PC-3 (cell line): ENCODE measurements around the gene BAG3. TPM values are rescaled to one million over a fixed set of nuclear protein-coding genes. Genes with fewer than 3 reads are reported as not detected.
"Not testable (repeated sequence)": the region's sequence is repeated elsewhere in the genome, so short reads cannot be mapped to it uniquely, and the experiment has no call there.

ENCODE experiments used
- ATAC-seq: fragments of 200-7000 bp; cut with Tn5 transposase; 2 replicates; pipeline ENCODE4 v1.9.1; 2020; ENCODE audit warnings: mild to moderate bottlenecking, moderate library complexity
- BruUV-seq: library from RNA; stranded (reverse); fragments of 400-500 nt; replicated peaks from 2 replicates; lab custom pipeline; 2021; lab: Mats Ljungman, UMichigan
- CTCF ChIA-PET: fragments of 300-600 bp; sonication (Branson Sonifier 250); formaldehyde crosslinking; loops from one replicate; lab custom pipeline; 2022; ENCODE audit warnings: antibody characterized with exemption; lab: Charles Lee
- POLR2A ChIA-PET: fragments of 300-600 bp; sonication (Branson Sonifier 250); formaldehyde crosslinking; loops from one replicate; lab custom pipeline; 2022; ENCODE audit warnings: antibody characterized with exemption; ENCODE audit not compliant: unreplicated experiment; lab: Charles Lee
- DNase-seq: peaks from one replicate; pipeline ENCODE4 v3.0.0-alpha.2; 2015
- H2AFZ ChIP-seq: fragments of 300-600 bp; sonication (generic); 2 replicates; pipeline ENCODE4 v1.6.0; 2016; ENCODE audit warnings: antibody characterized with exemption, low read length
- H3F3A ChIP-seq: fragments of 300-600 bp; sonication (generic); one replicate; pipeline ENCODE4 v1.6.0; 2017; ENCODE audit warnings: antibody characterized with exemption, low read length, control low read depth, mild to moderate bottlenecking; ENCODE audit not compliant: unreplicated experiment
- H3K27ac ChIP-seq: fragments of 300-600 bp; sonication (generic); 2 replicates; pipeline ENCODE4 v1.5.1; 2016; ENCODE audit warnings: mild to moderate bottlenecking, low read length
- H3K27me3 ChIP-seq: fragments of 300-600 bp; sonication (generic); 2 replicates; pipeline ENCODE4 v1.6.1; 2016; ENCODE audit warnings: low read length, mixed read lengths
- H3K36me3 ChIP-seq: fragments of 300-600 bp; sonication (generic); 2 replicates; pipeline ENCODE4 v1.6.1; 2016; ENCODE audit warnings: low read depth, mixed run types, low read length, mixed read lengths
- H3K4me1 ChIP-seq: fragments of 300-600 bp; sonication (generic); 2 replicates; pipeline ENCODE4 v1.5.1; 2016; ENCODE audit warnings: low read length; ENCODE audit not compliant: insufficient read depth
- H3K4me2 ChIP-seq: fragments of 300-600 bp; sonication (generic); 2 replicates; pipeline ENCODE4 v1.6.0; 2016; ENCODE audit warnings: low read length
- H3K4me3 ChIP-seq: fragments of 300-600 bp; sonication (generic); 2 replicates; pipeline ENCODE4 v1.5.1; 2016; ENCODE audit warnings: mild to moderate bottlenecking, low read length, mixed read lengths
- H3K79me2 ChIP-seq: fragments of 300-600 bp; sonication (generic); 2 replicates; pipeline ENCODE4 v1.6.1; 2017; ENCODE audit warnings: low read length, mixed read lengths
- H3K9ac ChIP-seq: fragments of 300-600 bp; sonication (generic); 2 replicates; pipeline ENCODE4 v1.6.0; 2016; ENCODE audit warnings: mild to moderate bottlenecking, low read length
- H3K9me2 ChIP-seq: fragments of 300-600 bp; sonication (generic); replicated peaks from 2 replicates; pipeline ENCODE4 v1.6.1; 2016; ENCODE audit warnings: mixed run types, low read length, mixed read lengths
- H3K9me3 ChIP-seq: fragments of 300-600 bp; sonication (generic); 2 replicates; pipeline ENCODE4 v1.6.1; 2016; ENCODE audit warnings: low read length, mixed read lengths
- H4K20me1 ChIP-seq: fragments of 300-600 bp; sonication (generic); 2 replicates; pipeline ENCODE4 v1.6.1; 2016; ENCODE audit warnings: low read length, mixed read lengths
- CTCF ChIP-seq: fragments of 300-600 bp; sonication (generic); conservative IDR thresholded peaks from 2 replicates; pipeline ENCODE4 v1.5.1; 2017; ENCODE audit warnings: antibody characterized with exemption, low read depth, mild to moderate bottlenecking, low read length
- EZH2 ChIP-seq: fragments of 300-600 bp; sonication (generic); IDR thresholded peaks from one replicate; pipeline ENCODE4 v1.6.1; 2017; ENCODE audit warnings: antibody characterized with exemption, mild to moderate bottlenecking, low read length; ENCODE audit not compliant: unreplicated experiment
- EZH2phosphoT487 ChIP-seq: fragments of 300-600 bp; sonication (generic); IDR thresholded peaks from 2 replicates; pipeline ENCODE4 v1.6.1; 2018; ENCODE audit warnings: mild to moderate bottlenecking, antibody characterized with exemption, low read length, borderline replicate concordance
- intact Hi-C: fragments of 100-400 bp; cut with micrococcal nuclease; formaldehyde crosslinking; loops from 2 replicates; pipeline ENCODE4 v1.9.0; 2023
- total RNA-seq: library from RNA; depleted of rRNA; stranded (reverse); fragments of >200 nt; gene quantifications from 2 replicates; pipeline ENCODE4 v1.2.3, GENCODE V29; 2014

The BAG3 gene
- total RNA-seq, 1 experiment from 2014 or later, result 47.1 TPM

GRCh38 chr10:119662076-119662605 is 11.0 kb downstream of the BAG3 start:
- ATAC-seq, H3F3A ChIP-seq, H3K9ac ChIP-seq, H3K4me3 ChIP-seq, BruUV-seq, H2AFZ ChIP-seq, POLR2A ChIA-PET, H3K9me3 ChIP-seq, H3K4me2 ChIP-seq, H3K27me3 ChIP-seq, H3K27ac ChIP-seq, CTCF ChIA-PET, H3K9me2 ChIP-seq, intact Hi-C loops, DNase-seq: not testable (repeated sequence)
- Histone ChIP-seq H3K4me1 (peaks cover 46% of the 10 kb centered on the region), H3K79me2 (peaks cover 95% of the 10 kb centered on the region), H3K36me3 (peaks cover 25% of the 10 kb centered on the region; the same call in 1 of the 2 replicates), H4K20me1 (peaks cover 30% of the 10 kb centered on the region)

GRCh38 chr10:119663866-119664698 is 12.9 kb downstream of the BAG3 start:
- Histone ChIP-seq H3K9ac (no peak overlapping the region), H3K27me3 (no peaks in the 10 kb centered on the region), H3K9me2 (no peaks in the 10 kb centered on the region), H3K4me1 (peaks cover 46% of the 10 kb centered on the region), H3K4me3 (no peak overlapping the region), H3K4me2 (no peak overlapping the region), H3F3A (no peaks in the 10 kb centered on the region), H3K79me2 (peaks cover 93% of the 10 kb centered on the region), H3K36me3 (peaks cover 19% of the 10 kb centered on the region; the same call in 1 of the 2 replicates), H2AFZ (no peak overlapping the region), H3K27ac (no peak overlapping the region), H4K20me1 (peaks cover 18% of the 10 kb centered on the region), H3K9me3 (no peaks in the 10 kb centered on the region)
- ChIA-PET POLR2A (no interaction called here), CTCF (no interaction called here)
- no peak for ATAC-seq
- intact Hi-C loops, result no loop called here
- TF ChIP-seq EZH2, result no peak
- no peak for TF ChIP-seq CTCF
- TF ChIP-seq EZH2phosphoT487, result no peak
- BruUV-seq, result no TSS peak
- no peak for DNase-seq

GRCh38 chr10:119665901-119666708 is 14.9 kb downstream of the BAG3 start:
- POLR2A ChIA-PET, result no interaction called here

More at GRCh38 chr10:119665901-119666708, 14.9 kb downstream of the BAG3 start:
- no peak overlapping the region for H3K9ac ChIP-seq
- H3K4me1 ChIP-seq, result peaks cover 61% of the 10 kb centered on the region
- no peak overlapping the region for H2AFZ ChIP-seq
- no peak for TF ChIP-seq CTCF
- TF ChIP-seq EZH2phosphoT487, result no peak
- no peak for TF ChIP-seq EZH2
- H3K36me3 ChIP-seq, result peaks cover 20% of the 10 kb centered on the region
- H3K4me2 ChIP-seq, result peak overlapping the region; percentile 14; the same call in 1 of the 2 replicates
- BruUV-seq, result no TSS peak
- no peak for ATAC-seq
- CTCF ChIA-PET, result no interaction called here
- peaks cover 93% of the 10 kb centered on the region for H3K79me2 ChIP-seq
- no peaks in the 10 kb centered on the region for H3K9me3 ChIP-seq
- peak overlapping the region; percentile 95 for H3K27ac ChIP-seq
- H3K4me3 ChIP-seq, result no peak overlapping the region
- intact Hi-C loops, result no loop called here
- peaks cover 6% of the 10 kb centered on the region; the same call in 1 of the 2 replicates for H4K20me1 ChIP-seq
- no peaks in the 10 kb centered on the region for H3K9me2 ChIP-seq
- no peaks in the 10 kb centered on the region for H3K27me3 ChIP-seq
- DNase-seq, result no peak
- H3F3A ChIP-seq, result peaks cover 3% of the 10 kb centered on the region
